ENCODE results near the gene MLX. TPM values are rescaled to one million over a fixed set of nuclear protein-coding genes. Genes with fewer than 3 reads are reported as not detected.

Gene MLX
- total RNA-seq, 4 donors from 2014 or later: 24.9 to 34.5 (median 29.3) TPM

DNA sequence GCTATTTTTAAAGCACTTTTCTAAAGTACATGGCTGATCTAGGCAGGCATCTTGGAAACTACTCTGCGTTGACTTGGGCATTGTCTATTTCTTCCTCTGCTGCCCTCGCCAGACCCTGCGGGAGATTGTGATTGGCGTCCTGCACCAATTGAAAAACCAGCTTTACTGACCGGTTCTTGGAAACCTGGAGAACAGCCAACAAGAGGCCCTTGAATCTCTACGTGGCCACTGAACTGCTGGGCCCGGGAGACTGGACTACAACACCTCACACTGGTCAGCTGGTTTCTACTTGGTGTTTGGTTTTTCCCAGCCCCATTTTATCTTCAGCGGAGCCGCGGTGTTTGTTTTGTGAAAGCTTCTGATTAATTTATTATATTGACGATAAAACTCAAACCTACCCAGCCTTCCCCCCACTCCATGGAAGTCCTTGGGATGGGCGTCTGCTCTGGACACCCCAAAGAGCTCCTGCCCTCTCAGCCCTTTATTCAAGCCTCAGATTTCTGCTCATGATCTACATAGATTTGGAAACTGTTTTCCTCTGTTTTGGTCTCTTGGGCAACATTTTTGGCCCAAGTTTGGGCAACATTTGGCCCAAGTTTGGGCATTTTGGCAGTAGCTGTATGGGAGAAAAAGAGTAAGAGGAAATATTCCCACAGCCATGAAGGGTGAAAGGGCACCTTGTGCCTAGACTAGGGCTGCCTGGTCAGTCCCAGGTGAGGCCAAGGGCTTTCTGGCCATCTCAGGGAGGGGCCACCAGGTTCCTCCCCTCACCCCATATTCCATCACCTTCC is 4.7 kb downstream of the MLX start:
- Histone ChIP-seq H3K36me3 (peaks cover 39 to 73% (median 68%) of the 10 kb centered on the region in 4 donors), H3K27me3 (no peaks in the 10 kb centered on the region), H3K4me3 (no peak overlapping the region), H3K27ac (replicated peaks in 1 of 4) (no peak overlapping the region), H3K4me1 (peaks cover 14 to 37% (median 18%) of the 10 kb centered on the region in 4 donors), H3K9me3 (no peaks in the 10 kb centered on the region)
- no peak for DNase-seq (ENCODE audit: extremely low spot score)
- TF ChIP-seq EP300 (IDR thresholded peaks at IDR 0.05) (no peak), POLR2A (IDR thresholded peaks at IDR 0.05; ENCODE audit: low read depth) (no peak), POLR2AphosphoS5 (IDR thresholded peaks at IDR 0.05) (no peak)
- TF ChIP-seq, protein P1, sequence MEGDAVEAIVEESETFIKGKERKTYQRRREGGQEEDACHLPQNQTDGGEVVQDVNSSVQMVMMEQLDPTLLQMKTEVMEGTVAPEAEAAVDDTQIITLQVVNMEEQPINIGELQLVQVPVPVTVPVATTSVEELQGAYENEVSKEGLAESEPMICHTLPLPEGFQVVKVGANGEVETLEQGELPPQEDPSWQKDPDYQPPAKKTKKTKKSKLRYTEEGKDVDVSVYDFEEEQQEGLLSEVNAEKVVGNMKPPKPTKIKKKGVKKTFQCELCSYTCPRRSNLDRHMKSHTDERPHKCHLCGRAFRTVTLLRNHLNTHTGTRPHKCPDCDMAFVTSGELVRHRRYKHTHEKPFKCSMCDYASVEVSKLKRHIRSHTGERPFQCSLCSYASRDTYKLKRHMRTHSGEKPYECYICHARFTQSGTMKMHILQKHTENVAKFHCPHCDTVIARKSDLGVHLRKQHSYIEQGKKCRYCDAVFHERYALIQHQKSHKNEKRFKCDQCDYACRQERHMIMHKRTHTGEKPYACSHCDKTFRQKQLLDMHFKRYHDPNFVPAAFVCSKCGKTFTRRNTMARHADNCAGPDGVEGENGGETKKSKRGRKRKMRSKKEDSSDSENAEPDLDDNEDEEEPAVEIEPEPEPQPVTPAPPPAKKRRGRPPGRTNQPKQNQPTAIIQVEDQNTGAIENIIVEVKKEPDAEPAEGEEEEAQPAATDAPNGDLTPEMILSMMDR (IDR thresholded peaks at IDR 0.05): no peak
- intact Hi-C loops (cut with DNase I): no loop called here
- 65% methylated on average over 8 of the region's 12 CpGs for WGBS

DNA sequence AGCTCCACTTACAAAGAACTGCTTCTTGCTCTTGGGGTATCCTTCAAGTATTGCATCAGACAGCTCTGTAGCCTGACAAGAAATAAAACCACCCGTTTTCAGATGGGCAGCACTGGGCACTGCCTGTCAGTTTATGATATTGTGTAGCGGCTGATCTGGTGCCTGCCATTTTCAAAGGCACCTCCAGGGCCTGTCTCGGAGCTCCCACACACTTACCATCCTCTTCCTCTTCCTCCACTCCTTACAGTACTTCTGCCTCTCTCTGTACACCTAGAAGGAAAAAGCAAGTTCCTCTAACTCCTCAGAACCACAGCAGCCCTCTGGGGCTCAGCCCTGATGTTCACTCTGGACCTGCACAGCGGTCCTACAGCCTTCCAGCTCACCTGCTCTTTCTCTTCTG is 6.2 kb downstream of the MLX start:
- H3K4me3 ChIP-seq: no peak overlapping the region
- H3K27me3 ChIP-seq: no peaks in the 10 kb centered on the region
- intact Hi-C loops (cut with DNase I): no loop called here
- 82% methylated on average over 4 of the region's 4 CpGs for WGBS
- no peak overlapping the region for H3K27ac ChIP-seq (replicated peaks in 1 of 4)
- no peaks in the 10 kb centered on the region for H3K9me3 ChIP-seq
- peaks cover 39 to 73% (median 68%) of the 10 kb centered on the region in 4 donors for H3K36me3 ChIP-seq
- TF ChIP-seq, protein P1 (IDR thresholded peaks at IDR 0.05): no peak
- no peak for TF ChIP-seq POLR2A (IDR thresholded peaks at IDR 0.05; ENCODE audit: low read depth)
- no peak for TF ChIP-seq EP300 (IDR thresholded peaks at IDR 0.05)
- no peak for TF ChIP-seq POLR2AphosphoS5 (IDR thresholded peaks at IDR 0.05)
- peaks cover 16 to 37% (median 20%) of the 10 kb centered on the region in 4 donors for H3K4me1 ChIP-seq
- DNase-seq (ENCODE audit: extremely low spot score): no peak

DNA sequence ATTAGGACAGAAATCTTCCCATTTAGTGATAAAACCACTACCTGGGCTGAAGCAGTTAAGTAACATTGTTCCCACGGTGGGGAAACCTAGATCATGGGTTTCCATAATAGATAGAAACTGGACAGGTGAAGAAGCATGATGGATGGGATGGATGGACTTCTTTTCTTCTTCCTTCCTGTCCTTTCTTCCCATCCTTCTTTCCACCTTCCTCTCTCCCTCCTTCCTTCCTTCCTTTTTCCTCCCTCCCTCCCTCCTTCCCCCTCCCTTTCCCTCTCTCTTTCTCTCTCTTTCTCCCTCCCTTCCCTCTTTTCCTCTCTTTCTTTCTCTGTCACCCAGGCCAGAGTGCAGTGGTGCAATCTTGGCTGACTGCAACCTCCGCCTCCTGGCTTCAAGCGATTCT is 7.6 kb downstream of the MLX start:
- Histone ChIP-seq H3K36me3 (peaks cover 39 to 63% (median 57%) of the 10 kb centered on the region in 4 donors), H3K4me3 (no peak overlapping the region), H3K9me3 (no peaks in the 10 kb centered on the region), H3K4me1 (peaks cover 20 to 37% (median 25%) of the 10 kb centered on the region in 4 donors), H3K27me3 (no peaks in the 10 kb centered on the region), H3K27ac (replicated peaks in 1 of 4) (no peak overlapping the region)
- no peak for DNase-seq (ENCODE audit: extremely low spot score)
- intact Hi-C loops (cut with DNase I): no loop called here
- TF ChIP-seq POLR2A (IDR thresholded peaks at IDR 0.05; ENCODE audit: low read depth) (no peak), EP300 (IDR thresholded peaks at IDR 0.05) (no peak), POLR2AphosphoS5 (IDR thresholded peaks at IDR 0.05) (no peak)
- TF ChIP-seq, protein P1 (IDR thresholded peaks at IDR 0.05): no peak
- WGBS: 79% methylated on average over 3 of the region's 3 CpGs

DNA sequence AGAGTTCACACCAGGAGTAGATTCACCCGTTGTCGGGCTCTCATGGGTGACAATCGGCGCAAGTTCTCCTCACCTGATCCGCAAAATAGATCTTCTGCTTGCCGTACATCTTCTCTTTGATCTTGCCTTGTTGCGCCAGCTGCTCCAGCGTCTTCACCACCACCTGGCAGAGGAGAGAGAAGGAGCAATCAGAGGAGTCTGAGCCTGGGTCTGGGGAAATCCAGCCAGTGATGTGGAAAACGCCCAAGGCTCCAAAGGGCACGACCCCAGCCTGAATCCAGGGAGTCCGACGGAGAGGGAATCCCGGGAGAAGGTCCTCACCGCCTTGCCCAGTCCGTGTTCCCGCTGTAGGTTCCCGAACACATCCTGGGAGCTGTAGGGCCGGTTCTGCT is 10.2 kb downstream of the MLX start:
- TF ChIP-seq, protein P1 (IDR thresholded peaks at IDR 0.05): no peak
- TF ChIP-seq EP300 (IDR thresholded peaks at IDR 0.05) (no peak), POLR2AphosphoS5 (IDR thresholded peaks at IDR 0.05) (no peak), POLR2A (IDR thresholded peaks at IDR 0.05; ENCODE audit: low read depth) (no peak)
- Histone ChIP-seq H3K27me3 (no peaks in the 10 kb centered on the region), H3K4me1 (peaks cover 20 to 28% (median 24%) of the 10 kb centered on the region in 4 donors), H3K9me3 (no peaks in the 10 kb centered on the region), H3K36me3 (peaks cover 36 to 62% (median 54%) of the 10 kb centered on the region in 4 donors), H3K27ac (replicated peaks in 1 of 4) (peak overlapping the region; percentile 84 to 91 (median 88)), H3K4me3 (peak overlapping the region; percentile 61 to 73 (median 70))
- intact Hi-C loops (cut with DNase I): no loop called here
- DNase-seq (ENCODE audit: extremely low spot score): no peak
- WGBS: 5% methylated on average over 17 of the region's 18 CpGs
